NCI-H2227 treated with DMSO at 0.1 percent for 48 hours (cell line): ENCODE results near the gene LPCAT3.

Source experiments
- DNase-seq: peaks from one replicate; lab custom pipeline; 2025; lab: John Stamatoyannopoulos, UW

Gene LPCAT3

GRCh38 chr12:6963791-6964413 is 54.4 kb downstream of the LPCAT3 start:
- DNase-seq: no peak

- no peak for DNase-seq
Measured at GRCh38 chr12:6963016-6963731, 55.1 kb downstream of the LPCAT3 start.

GRCh38 chr12:6962285-6963015 is 55.8 kb downstream of the LPCAT3 start:
- no peak for DNase-seq

GRCh38 chr12:6961695-6962284 is 56.5 kb downstream of the LPCAT3 start:
- peak; percentile 66 for DNase-seq

- DNase-seq: no peak
Measured at GRCh38 chr12:6961278-6961694, 57.0 kb downstream of the LPCAT3 start.

- no peak for DNase-seq
Measured at GRCh38 chr12:6960593-6961277, 57.5 kb downstream of the LPCAT3 start.

GRCh38 chr12:6959805-6960592 is 58.3 kb downstream of the LPCAT3 start:
- no peak for DNase-seq

GRCh38 chr12:6959058-6959804 is 59.0 kb downstream of the LPCAT3 start:
- DNase-seq: no peak

- no peak for DNase-seq
Measured at GRCh38 chr12:6958609-6959057, 59.6 kb downstream of the LPCAT3 start.

GRCh38 chr12:6957741-6958608 is 60.3 kb downstream of the LPCAT3 start:
- DNase-seq: no peak

- DNase-seq: no peak
Measured at GRCh38 chr12:6957151-6957701, 61.0 kb downstream of the LPCAT3 start.

- no peak for DNase-seq
Measured at GRCh38 chr12:6956021-6956727, 62.1 kb downstream of the LPCAT3 start.

GRCh38 chr12:6955108-6956020 is 62.9 kb downstream of the LPCAT3 start:
- no peak for DNase-seq

GRCh38 chr12:6954316-6955107 is 63.8 kb downstream of the LPCAT3 start:
- no peak for DNase-seq

- DNase-seq: no peak
Measured at GRCh38 chr12:6953442-6954315, 64.6 kb downstream of the LPCAT3 start.
